ENCODE data around the gene NKAIN4.

Gene NKAIN4

GRCh38 chr20:63287697-63288580, 33.7 kb upstream of the NKAIN4 start:
- no peak for DNase-seq

GRCh38 chr20:63286781-63287696, 32.8 kb upstream of the NKAIN4 start:
- no peak for DNase-seq

GRCh38 chr20:63285636-63286615, 31.7 kb upstream of the NKAIN4 start:
- DNase-seq = no peak

GRCh38 chr20:63284981-63285524, 30.8 kb upstream of the NKAIN4 start:
- DNase-seq = no peak

- DNase-seq = peak in 1 of 2 donors; percentile 1
These were observed 30.3 kb upstream of the NKAIN4 start for GRCh38 chr20:63284544-63284949.

- DNase-seq = no peak
These were observed 29.8 kb upstream of the NKAIN4 start for GRCh38 chr20:63284083-63284440.

GRCh38 chr20:63283397-63284082, 29.3 kb upstream of the NKAIN4 start:
- DNase-seq = no peak

GRCh38 chr20:63282946-63283345, 28.7 kb upstream of the NKAIN4 start:
- DNase-seq = no peak

- no peak for DNase-seq
These were observed 27.7 kb upstream of the NKAIN4 start for GRCh38 chr20:63281742-63282665.

- no peak for DNase-seq
These were observed 26.8 kb upstream of the NKAIN4 start for GRCh38 chr20:63280929-63281545.

GRCh38 chr20:63280371-63280770, 26.1 kb upstream of the NKAIN4 start:
- DNase-seq = no peak

- DNase-seq = no peak
These were observed 25.7 kb upstream of the NKAIN4 start for GRCh38 chr20:63279931-63280330.

- DNase-seq = no peak
These were observed 24.4 kb upstream of the NKAIN4 start for GRCh38 chr20:63278661-63279060.

GRCh38 chr20:63277466-63278272, 23.4 kb upstream of the NKAIN4 start:
- DNase-seq = no peak

- DNase-seq = no peak
These were observed 22.7 kb upstream of the NKAIN4 start for GRCh38 chr20:63276956-63277355.

GRCh38 chr20:63275825-63276224, 21.6 kb upstream of the NKAIN4 start:
- DNase-seq = no peak

GRCh38 chr20:63274381-63275228, 20.3 kb upstream of the NKAIN4 start:
- DNase-seq = no peak

Measured in inflammatory macrophage treated with lipopolysaccharide for 1 hour (primary cell).